Karpas-422 (cell line): ENCODE data around the gene RLN2. TPM values are rescaled to one million over a fixed set of nuclear protein-coding genes. Genes with fewer than 3 reads are reported as not detected.
"Not testable (repeated sequence)": the region's sequence is repeated elsewhere in the genome, so short reads cannot be mapped to it uniquely, and the experiment has no call there.

ENCODE experiments used
- DNase-seq: peaks from one replicate; pipeline ENCODE4 v3.0.0-alpha.2; 2015
- H2AFZ ChIP-seq: fragments of 200-600 bp; sonication (generic); 2 replicates; pipeline ENCODE4 v1.6.1; 2014; ENCODE audit warnings: antibody characterized with exemption, low read length, mixed read lengths
- H3K27ac ChIP-seq: fragments of 200-600 bp; sonication (generic); 2 replicates; pipeline ENCODE4 v1.5.1; 2014; ENCODE audit warnings: mild to moderate bottlenecking, low read length, moderate library complexity
- H3K27me3 ChIP-seq: fragments of 200-600 bp; sonication (generic); 2 replicates; pipeline ENCODE4 v1.6.1; 2014; ENCODE audit warnings: low read length, mixed read lengths
- H3K36me3 ChIP-seq: fragments of 200-600 bp; sonication (generic); 2 replicates; pipeline ENCODE4 v1.6.1; 2014; ENCODE audit warnings: low read length, mixed read lengths; ENCODE audit not compliant: insufficient read depth
- H3K4me1 ChIP-seq: fragments of 200-600 bp; sonication (generic); 2 replicates; pipeline ENCODE4 v1.6.1; 2014; ENCODE audit warnings: mild to moderate bottlenecking, low read length, mixed read lengths
- H3K4me2 ChIP-seq: fragments of 200-600 bp; sonication (generic); 2 replicates; pipeline ENCODE4 v1.6.1; 2014; ENCODE audit warnings: low read length, low read depth, mild to moderate bottlenecking; ENCODE audit not compliant: poor library complexity, severe bottlenecking
- H3K4me3 ChIP-seq: fragments of 200-600 bp; sonication (generic); 2 replicates; pipeline ENCODE4 v1.5.1; 2014; ENCODE audit warnings: mild to moderate bottlenecking, antibody characterized with exemption, low read length, mixed read lengths
- H3K79me2 ChIP-seq: fragments of 200-600 bp; sonication (generic); 2 replicates; pipeline ENCODE4 v1.6.1; 2014; ENCODE audit warnings: mild to moderate bottlenecking, low read length, mixed read lengths
- H3K9ac ChIP-seq: fragments of 200-600 bp; sonication (generic); 2 replicates; pipeline ENCODE4 v1.6.0; 2014; ENCODE audit warnings: low read length
- H3K9me2 ChIP-seq: fragments of 200-600 bp; sonication (generic), shearing (Covaris generic); replicated peaks from 2 replicates; pipeline ENCODE4 v1.6.0; 2014; ENCODE audit warnings: mild to moderate bottlenecking, low read length, moderate library complexity; ENCODE audit not compliant: insufficient read depth
- H3K9me3 ChIP-seq: fragments of 300-700, 200-600 bp; sonication (generic); 2 replicates; pipeline ENCODE4 v1.6.1; 2014; ENCODE audit warnings: low read length, mixed read lengths
- H4K20me1 ChIP-seq: fragments of 200-600 bp; sonication (generic); 2 replicates; pipeline ENCODE4 v1.6.1; 2014; ENCODE audit warnings: mild to moderate bottlenecking, antibody characterized with exemption, low read length, low read depth; ENCODE audit not compliant: insufficient read depth
- total RNA-seq: library from RNA; depleted of rRNA; stranded (reverse); fragments of >200 nt; shearing (Covaris generic); gene quantifications from 2 replicates; pipeline ENCODE4 v1.2.3, GENCODE V29; 2014; ENCODE audit warnings: low replicate concordance; rRNA removed

RLN2 gene
- total RNA-seq = not detected in 2 replicates

- not testable (repeated sequence) for H3K27me3 ChIP-seq, H3K9ac ChIP-seq, DNase-seq, H3K4me3 ChIP-seq, H3K79me2 ChIP-seq, H4K20me1 ChIP-seq, H3K36me3 ChIP-seq, H3K9me3 ChIP-seq, H3K27ac ChIP-seq, H3K9me2 ChIP-seq, H3K4me1 ChIP-seq
- peak within 1 kb of the TSS; percentile 62; the same call in 1 of the 2 replicates for H2AFZ ChIP-seq
- H3K4me2 ChIP-seq = peak within 1 kb of the TSS; percentile 41
These were observed at the start of gene RLN2 for GRCh38 chr9:5303840-5304795. Gene RLN2, minus strand, starts transcription at chr9:5304716. Its CDS starts 136 bp downstream, at chr9:5304580.

GRCh38 chr9:5354184-5354583 lies 49.7 kb upstream of the RLN2 start:
- Histone ChIP-seq H3K79me2 (no peaks in the 10 kb centered on the region), H3K4me1 (no peaks in the 10 kb centered on the region), H3K9ac (no peak overlapping the region), H3K27me3 (no peaks in the 10 kb centered on the region), H3K27ac (no peak overlapping the region), H3K9me2 (no peaks in the 10 kb centered on the region), H3K9me3 (peaks cover 10% of the 10 kb centered on the region; the same call in 1 of the 2 replicates), H4K20me1 (no peaks in the 10 kb centered on the region), H3K36me3 (no peaks in the 10 kb centered on the region), H2AFZ (no peak overlapping the region), H3K4me3 (no peak overlapping the region), H3K4me2 (no peak overlapping the region)
- no peak for DNase-seq

GRCh38 chr9:5352637-5353248 lies 48.2 kb upstream of the RLN2 start:
- Histone ChIP-seq H3K9ac (no peak overlapping the region), H3K27ac (no peak overlapping the region), H3K4me1 (no peaks in the 10 kb centered on the region), H3K4me3 (no peak overlapping the region), H3K9me3 (peaks cover 14% of the 10 kb centered on the region), H3K36me3 (no peaks in the 10 kb centered on the region), H3K9me2 (no peaks in the 10 kb centered on the region), H3K79me2 (no peaks in the 10 kb centered on the region), H3K27me3 (no peaks in the 10 kb centered on the region), H4K20me1 (no peaks in the 10 kb centered on the region), H3K4me2 (no peak overlapping the region), H2AFZ (no peak overlapping the region)
- DNase-seq = no peak

GRCh38 chr9:5338992-5339981 lies 34.8 kb upstream of the RLN2 start, which contains the start of gene RLN1:
Gene RLN1, minus strand, starts transcription at chr9:5339876. Its CDS starts 130 bp downstream, at chr9:5339746.
- peak within 1 kb of the TSS; percentile 80; the same call in 1 of the 2 replicates for H2AFZ ChIP-seq
- DNase-seq, H3K36me3 ChIP-seq: not testable (repeated sequence)

GRCh38 chr9:5336688-5337087 lies 32.2 kb upstream of the RLN2 start:
- Histone ChIP-seq H3K9me3 (no peaks in the 10 kb centered on the region), H3K4me3 (no peak overlapping the region), H3K27me3 (no peaks in the 10 kb centered on the region), H3K4me2 (no peak overlapping the region), H3K9me2 (no peaks in the 10 kb centered on the region), H3K9ac (no peak overlapping the region), H4K20me1 (no peaks in the 10 kb centered on the region), H3K4me1 (peaks cover 10% of the 10 kb centered on the region), H3K79me2 (no peaks in the 10 kb centered on the region), H3K36me3 (no peaks in the 10 kb centered on the region), H2AFZ (no peak overlapping the region), H3K27ac (no peak overlapping the region)
- no peak for DNase-seq

More at GRCh38 chr9:5338992-5339981, 34.8 kb upstream of the RLN2 start, which contains the start of gene RLN1:
- H3K4me1 ChIP-seq = peaks cover 10% of the 10 kb centered on the region
- H3K9ac ChIP-seq, H3K4me3 ChIP-seq, H4K20me1 ChIP-seq, H3K27me3 ChIP-seq, H3K79me2 ChIP-seq, H3K27ac ChIP-seq, H3K9me2 ChIP-seq, H3K9me3 ChIP-seq: not testable (repeated sequence)
- peak within 1 kb of the TSS; percentile 10 for H3K4me2 ChIP-seq

- not testable (repeated sequence) for H4K20me1 ChIP-seq, DNase-seq, H3K27me3 ChIP-seq
These were observed 26.8 kb upstream of the RLN2 start for GRCh38 chr9:5331276-5331675.

GRCh38 chr9:5326893-5327548 lies 22.5 kb upstream of the RLN2 start:
- H2AFZ ChIP-seq = no peak overlapping the region
- H3K9me2 ChIP-seq = no peaks in the 10 kb centered on the region
- H3K4me3 ChIP-seq = no peak overlapping the region
- no peak for DNase-seq
- H4K20me1 ChIP-seq = no peaks in the 10 kb centered on the region
- no peak overlapping the region for H3K4me2 ChIP-seq
- no peaks in the 10 kb centered on the region for H3K36me3 ChIP-seq
- no peaks in the 10 kb centered on the region for H3K9me3 ChIP-seq
- H3K9ac ChIP-seq = no peak overlapping the region
- no peaks in the 10 kb centered on the region for H3K79me2 ChIP-seq
- no peaks in the 10 kb centered on the region for H3K4me1 ChIP-seq
- no peaks in the 10 kb centered on the region for H3K27me3 ChIP-seq
- no peak overlapping the region for H3K27ac ChIP-seq

More at GRCh38 chr9:5331276-5331675, 26.8 kb upstream of the RLN2 start:
- H3K9me2 ChIP-seq, H3K27ac ChIP-seq, H3K9me3 ChIP-seq, H3K4me1 ChIP-seq, H3K4me2 ChIP-seq, H3K9ac ChIP-seq, H2AFZ ChIP-seq, H3K4me3 ChIP-seq, H3K79me2 ChIP-seq, H3K36me3 ChIP-seq: not testable (repeated sequence)
